GM10266 (cell line): ENCODE data around the gene NINJ1.

Experiments
- DNase-seq: peaks from one replicate; pipeline ENCODE4 v3.0.0; 2012; ENCODE audit errors: extremely low spot score
- CTCF ChIP-seq: IDR thresholded peaks from 2 replicates; pipeline ENCODE4 v1.5.1; 2012; ENCODE audit warnings: mild to moderate bottlenecking, low read depth; ENCODE audit not compliant: control insufficient read depth, insufficient read depth; ENCODE audit errors: missing control alignments

The NINJ1 gene

GRCh38 chr9:93116072-93116961 lies 17.7 kb downstream of the NINJ1 start:
- no peak for TF ChIP-seq CTCF
- DNase-seq: no peak

- no peak for TF ChIP-seq CTCF
- DNase-seq: no peak
Measured at GRCh38 chr9:93115486-93116071, 18.5 kb downstream of the NINJ1 start.

- TF ChIP-seq CTCF: no peak
- DNase-seq: no peak
Measured at GRCh38 chr9:93114984-93115335, 19.1 kb downstream of the NINJ1 start.

GRCh38 chr9:93114169-93114983 lies 19.7 kb downstream of the NINJ1 start:
- TF ChIP-seq CTCF: no peak
- DNase-seq: no peak

- no peak for TF ChIP-seq CTCF
- no peak for DNase-seq
Measured at GRCh38 chr9:93112864-93113389, 21.1 kb downstream of the NINJ1 start.

GRCh38 chr9:93112116-93112863 lies 21.8 kb downstream of the NINJ1 start:
- no peak for TF ChIP-seq CTCF
- no peak for DNase-seq
